Body of pancreas (tissue), 4 donors: Measurements from ENCODE around the gene BACH2.

Experiments
- POLR2A ChIP-seq, 3 donors: fragments of 450-650 bp; IDR thresholded peaks; one replicate each; pipeline ENCODE4 v1.6.1; 2016; ENCODE audit warnings: antibody characterized with exemption in 3 of 3, mild to moderate bottlenecking in 2 of 3
- TF ChIP-seq, protein P1 (sequence below), 7 experiments: fragments of 450-650 bp in 4 of 7; fragments of 200-600 bp in 3 of 7; sonication (generic) in 3 of 7; IDR thresholded peaks; one replicate each; pipeline ENCODE4 v1.5.1; 2016 to 2019; ENCODE audit warnings: antibody characterized with exemption in 7 of 7

DNA sequence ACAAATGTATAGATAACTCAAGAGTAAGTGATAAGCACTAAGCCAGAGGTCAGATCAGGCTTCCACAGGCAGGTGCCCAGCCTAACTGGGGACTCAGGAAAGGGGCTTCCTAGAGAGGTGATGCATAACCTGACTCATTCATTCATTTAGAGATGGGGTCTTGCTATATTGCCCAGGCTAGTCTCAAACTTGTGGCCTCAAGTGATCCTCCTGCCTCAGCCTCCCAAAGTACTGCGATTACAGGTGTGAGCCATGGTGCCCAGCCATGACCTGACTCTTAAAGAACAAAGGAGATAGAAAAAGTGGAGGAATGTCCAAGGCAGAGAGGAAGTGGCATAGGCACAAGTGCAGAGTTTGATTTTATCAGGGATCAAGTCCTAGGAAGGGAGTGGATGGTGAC is 360.5 kb downstream of the BACH2 start:
- TF ChIP-seq, protein P1, sequence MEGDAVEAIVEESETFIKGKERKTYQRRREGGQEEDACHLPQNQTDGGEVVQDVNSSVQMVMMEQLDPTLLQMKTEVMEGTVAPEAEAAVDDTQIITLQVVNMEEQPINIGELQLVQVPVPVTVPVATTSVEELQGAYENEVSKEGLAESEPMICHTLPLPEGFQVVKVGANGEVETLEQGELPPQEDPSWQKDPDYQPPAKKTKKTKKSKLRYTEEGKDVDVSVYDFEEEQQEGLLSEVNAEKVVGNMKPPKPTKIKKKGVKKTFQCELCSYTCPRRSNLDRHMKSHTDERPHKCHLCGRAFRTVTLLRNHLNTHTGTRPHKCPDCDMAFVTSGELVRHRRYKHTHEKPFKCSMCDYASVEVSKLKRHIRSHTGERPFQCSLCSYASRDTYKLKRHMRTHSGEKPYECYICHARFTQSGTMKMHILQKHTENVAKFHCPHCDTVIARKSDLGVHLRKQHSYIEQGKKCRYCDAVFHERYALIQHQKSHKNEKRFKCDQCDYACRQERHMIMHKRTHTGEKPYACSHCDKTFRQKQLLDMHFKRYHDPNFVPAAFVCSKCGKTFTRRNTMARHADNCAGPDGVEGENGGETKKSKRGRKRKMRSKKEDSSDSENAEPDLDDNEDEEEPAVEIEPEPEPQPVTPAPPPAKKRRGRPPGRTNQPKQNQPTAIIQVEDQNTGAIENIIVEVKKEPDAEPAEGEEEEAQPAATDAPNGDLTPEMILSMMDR (IDR thresholded peaks at IDR 0.05), result no peak
- no peak for TF ChIP-seq POLR2A (IDR thresholded peaks at IDR 0.05)
